K562 (cell line): ENCODE results near the gene NAIF1. TPM values are rescaled to one million over a fixed set of nuclear protein-coding genes. Genes with fewer than 3 reads are reported as not detected.

Experiments
- ATAC-seq: fragments of 200-7000 bp; cut with Tn5 transposase; 3 replicates; pipeline ENCODE4 v1.9.1; 2020; ENCODE audit warnings: moderate library complexity
- BruUV-seq: library from RNA; stranded (reverse); fragments of 400-500 nt; replicated peaks from 2 replicates; lab custom pipeline; 2021; lab: Mats Ljungman, UMichigan
- CTCF ChIA-PET: fragments of 300-600 bp; formaldehyde crosslinking; extraction: SDS; loops from one replicate; lab custom pipeline; 2021; ENCODE audit warnings: low intra/inter-chr PET ratio; lab: Yijun Ruan, JAX
- POLR2A ChIA-PET: fragments of 300-600, 350-650 bp; sonication (Branson Sonifier 250); formaldehyde crosslinking; extraction: SDS; loops from one replicate; lab custom pipeline; 2021; ENCODE audit warnings: antibody characterized with exemption, inconsistent platforms; lab: Yijun Ruan, JAX
- DNase-seq, 4 experiments: peaks; one replicate each; pipeline versions ENCODE4 v3.0.0 to v3.0.0-alpha.2; 2011 to 2018; ENCODE audit warnings: low spot score in 3 of 4, mixed read lengths in 3 of 4; ENCODE audit errors: extremely low read depth in 1 of 4
- FAIRE-seq: peaks from 2 replicates; lab custom pipeline; 2011; peaks lifted over from hg19 to GRCh38; lab: Jason Lieb, UNC
- H2AFZ ChIP-seq: 2 replicates; pipeline ENCODE4 v1.6.0; 2011; ENCODE audit warnings: low read depth, low read length, control low read depth, inconsistent platforms
- H3K27ac ChIP-seq: fragments of 200-600 bp; 3 replicates; pipeline ENCODE4 v1.8.0; 2011; ENCODE audit warnings: low read depth, mild to moderate bottlenecking, control low read depth, inconsistent platforms, low read length, moderate library complexity, mixed read lengths; ENCODE audit errors: extremely low read depth
- H3K27me3 ChIP-seq, 2 experiments: fragments of 300-600 bp in 1 of 2; 2 replicates in 1 of 2; 3 replicates in 1 of 2; pipeline versions ENCODE4 v1.6.0 to v1.8.0; 2011; ENCODE audit warnings: inconsistent platforms in 2 of 2, low read length in 2 of 2, mild to moderate bottlenecking in 1 of 2, mixed read lengths in 1 of 2, moderate library complexity in 1 of 2; ENCODE audit not compliant: control insufficient read depth in 2 of 2, insufficient read depth in 2 of 2
- H3K36me3 ChIP-seq: fragments of 300-600 bp; 3 replicates; pipeline ENCODE4 v1.8.0; 2011; ENCODE audit warnings: mild to moderate bottlenecking, low read length, inconsistent platforms; ENCODE audit not compliant: control insufficient read depth, insufficient read depth
- H3K4me1 ChIP-seq, 2 experiments: fragments of 200-600 bp in 1 of 2; replicated peaks in 1 of 2; 2 replicates in 1 of 2; 3 replicates in 1 of 2; pipeline versions ENCODE4 v1.5.1 to v1.8.0; 2011; ENCODE audit warnings: inconsistent platforms in 2 of 2, low read length in 2 of 2, mild to moderate bottlenecking in 1 of 2, mixed read lengths in 1 of 2, moderate library complexity in 1 of 2; ENCODE audit not compliant: control insufficient read depth in 2 of 2, insufficient read depth in 2 of 2
- H3K4me2 ChIP-seq: 2 replicates; pipeline ENCODE4 v1.6.1; 2011; ENCODE audit warnings: low read length, control low read depth, inconsistent platforms, mixed read lengths; ENCODE audit not compliant: insufficient read depth
- H3K4me3 ChIP-seq: fragments of 200-600 bp; sonication (generic), shearing (Covaris generic); 2 replicates; pipeline ENCODE4 v1.5.1; 2016; ENCODE audit warnings: control low read depth, inconsistent platforms
- H3K79me2 ChIP-seq: fragments of 200-600 bp; 3 replicates; pipeline ENCODE4 v1.8.0; 2011; ENCODE audit warnings: low read length, inconsistent platforms; ENCODE audit not compliant: control insufficient read depth, insufficient read depth
- H3K9ac ChIP-seq, 2 experiments: 2 replicates each; pipeline versions ENCODE4 v1.6.0 to v1.6.1; 2011; ENCODE audit warnings: low read depth in 2 of 2, low read length in 2 of 2, control low read depth in 1 of 2, inconsistent platforms in 1 of 2, mild to moderate bottlenecking in 1 of 2, mixed read lengths in 1 of 2; ENCODE audit not compliant: insufficient read depth in 1 of 2
- H3K9me1 ChIP-seq: one replicate; pipeline ENCODE4 v1.6.0; 2011; ENCODE audit warnings: inconsistent platforms, mild to moderate bottlenecking, low read length, moderate library complexity; ENCODE audit not compliant: control insufficient read depth, insufficient read depth
- H3K9me3 ChIP-seq: replicated peaks from 2 replicates; pipeline ENCODE4 v1.5.1; 2011; ENCODE audit warnings: low read depth, low read length, inconsistent platforms; ENCODE audit not compliant: control insufficient read depth, insufficient read depth
- H4K20me1 ChIP-seq: replicated peaks from 2 replicates; pipeline ENCODE4 v1.6.1; 2011; ENCODE audit warnings: low read length, inconsistent platforms, mixed read lengths; ENCODE audit not compliant: control insufficient read depth, insufficient read depth
- CREB3 ChIP-seq: fragments of 450-650 bp; conservative IDR thresholded peaks from 2 replicates; pipeline ENCODE4 v1.6.1; 2016; ENCODE audit warnings: missing genetic modification characterization, low read depth, mild to moderate bottlenecking, missing compliant biosample characterization, moderate library complexity
- FUS ChIP-seq: fragments of 200-400 bp; formaldehyde crosslinking; optimal IDR thresholded peaks from 2 replicates; pipeline ENCODE3; 2017; ENCODE audit warnings: low read depth, low read length
- POLR2AphosphoS2 ChIP-seq: IDR thresholded peaks from 2 replicates; pipeline ENCODE4 v1.6.1; 2012; ENCODE audit warnings: low read length, improper control_type of control experiment
- RBFOX2 ChIP-seq: fragments of 200-400 bp; formaldehyde crosslinking; IDR thresholded peaks from 2 replicates; pipeline ENCODE4 v1.6.1; 2017; ENCODE audit warnings: low read depth, mild to moderate bottlenecking, low read length, moderate library complexity
- SNIP1 ChIP-seq: fragments of 450-650 bp; IDR thresholded peaks from 2 replicates; pipeline ENCODE4 v1.7.1; 2017; ENCODE audit warnings: low read depth, mild to moderate bottlenecking
- ZNF232 ChIP-seq: sonication (generic); formaldehyde crosslinking; IDR thresholded peaks from 2 replicates; pipeline ENCODE4 v1.8.0; 2022; ENCODE audit warnings: mild to moderate bottlenecking, missing genetic modification reagents
- WGBS: fragments of 100-300 bp; shearing (Covaris generic); methylation state at CpG from one replicate; pipeline ENCODE4 v1.1.6; 2016; ENCODE audit warnings: low coverage, mixed read lengths; ENCODE audit not compliant: insufficient coverage; ENCODE audit errors: missing lambda C conversion rate; 5-methylcytosine and 5-hydroxymethylcytosine counted together
- in situ Hi-C: fragments of 300-500 bp; cut with MboI; formaldehyde crosslinking; loops from 4 replicates; pipeline ENCODE4 v1.15.0; 2018; ENCODE audit warnings: inconsistent platforms, mixed read lengths
- intact Hi-C: fragments of 100-400 bp; cut with micrococcal nuclease; formaldehyde crosslinking; loops from 2 replicates; pipeline ENCODE4 v1.14.2; 2022
- polyA plus RNA-seq, 8 experiments: library from polyadenylated mRNA; depleted of rRNA in 4 of 8; stranded (reverse) in 5 of 8; unstranded in 3 of 8; fragments of >200 nt; fragmentation: Nextera tagmentation in 2 of 8; fragmentation: Illumina TruSeq in 1 of 8; extraction: Ambion mirVana in 2 of 8; extraction: Trizol in 1 of 8; gene quantifications; 2 replicates each; pipeline versions ENCODE4 v1.2.1 to v1.2.3, GENCODE V29; 2011 to 2014; ENCODE audit warnings: inconsistent platforms in 1 of 8, missing spikeins in 1 of 8
- total RNA-seq, 7 experiments: library from RNA; depleted of rRNA in 6 of 7; stranded (reverse); fragments of >200 nt in 6 of 7; fragmentation: Illumina TruSeq in 2 of 7; extraction: Trizol in 2 of 7; gene quantifications; 2 replicates each; pipeline versions ENCODE4 v1.2.1 to v1.2.3, GENCODE V29; 2011 to 2021; ENCODE audit warnings: low replicate concordance in 1 of 7
- TF ChIP-seq, protein P1 (sequence below): fragments of 250-450 bp; sonication (Bioruptor Pico); IDR thresholded peaks from 2 replicates; pipeline ENCODE4 v1.5.0; 2021

Gene NAIF1
- total and polyA plus RNA-seq, 9 of the 15 experiments (the other 6 are each of a cell fraction or from before 2014, with no cell fraction given) = 4.8 to 26.6 (median 17.2) TPM

DNA sequence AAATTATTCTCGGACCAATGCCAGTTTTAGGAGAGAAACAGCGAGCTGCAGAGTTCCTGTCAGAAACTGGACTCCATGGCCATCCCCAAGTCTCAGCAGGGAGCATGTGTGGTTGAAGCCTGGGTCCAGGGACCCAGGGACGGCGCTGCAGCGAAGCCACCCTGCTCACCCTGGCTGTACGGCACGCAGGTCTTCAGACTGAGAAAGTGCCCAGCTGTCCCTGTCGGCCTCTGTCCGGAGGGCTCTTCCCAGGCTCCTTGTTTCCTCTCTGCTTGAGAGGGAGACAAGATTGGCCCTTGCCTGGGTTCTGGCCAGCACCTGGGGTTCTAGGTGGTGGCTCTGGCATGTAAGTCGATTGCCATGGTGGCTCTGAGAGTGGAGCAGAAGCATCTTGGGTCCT, 33.5 kb upstream of the NAIF1 start:
- H3K4me1 ChIP-seq = peaks cover 52 to 68% of the 10 kb centered on the region in 2 experiments
- peaks cover 65% of the 10 kb centered on the region for H3K79me2 ChIP-seq
- ChIA-PET CTCF (no interaction called here), POLR2A (interaction anchor here (0.9 to 1.9 kb wide), 3 partner anchors 10 to 22 kb away, joined by 3 to 8 read pairs (median 4); no protein-coding TSS in a partner anchor)
- H3K9ac ChIP-seq = peak overlapping the region in 1 of 2 experiments; percentile 94; a peak in 2 of 4 replicates
- H3K27ac ChIP-seq = peak overlapping the region; percentile 21; the same call in 1 of the 3 replicates
- intact Hi-C loops (no loop called here), in situ Hi-C loops (no loop called here)
- no peak for FAIRE-seq
- H3K36me3 ChIP-seq = peaks cover 85% of the 10 kb centered on the region
- H3K4me3 ChIP-seq = no peak overlapping the region
- 92% methylated on average over 9 of the region's 10 CpGs for WGBS
- H3K4me2 ChIP-seq = no peak overlapping the region
- no TSS peak for BruUV-seq
- no peaks in the 10 kb centered on the region for H3K27me3 ChIP-seq
- no peak for ATAC-seq
- H2AFZ ChIP-seq = no peak overlapping the region
- DNase-seq = no peak
- 0 out of 2 replicates have a peak, but pooled peaks cover 10% of the 10 kb centered on the region for H4K20me1 ChIP-seq
- H3K9me3 ChIP-seq = no peaks in the 10 kb centered on the region
- H3K9me1 ChIP-seq = no peaks in the 10 kb centered on the region
- TF ChIP-seq, protein P1, sequence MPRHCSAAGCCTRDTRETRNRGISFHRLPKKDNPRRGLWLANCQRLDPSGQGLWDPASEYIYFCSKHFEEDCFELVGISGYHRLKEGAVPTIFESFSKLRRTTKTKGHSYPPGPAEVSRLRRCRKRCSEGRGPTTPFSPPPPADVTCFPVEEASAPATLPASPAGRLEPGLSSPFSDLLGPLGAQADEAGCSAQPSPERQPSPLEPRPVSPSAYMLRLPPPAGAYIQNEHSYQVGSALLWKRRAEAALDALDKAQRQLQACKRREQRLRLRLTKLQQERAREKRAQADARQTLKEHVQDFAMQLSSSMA (CRISPR knock-in tag) = no peak
- peak; percentile 35; the same call in 1 of the 2 replicates for TF ChIP-seq POLR2AphosphoS2
- TF ChIP-seq RBFOX2 = no peak
- TF ChIP-seq CREB3 = no peak
- no peak for TF ChIP-seq SNIP1
- no peak for TF ChIP-seq FUS
- TF ChIP-seq ZNF232 (CRISPR knock-in tag) = no peak
